22Rv1 (cell line): Measurements from ENCODE around the gene NUP62.

Source experiments
- H3K27ac ChIP-seq: fragments of 450-650 bp; 2 replicates; pipeline ENCODE4 v1.5.1; 2017
- CTCF ChIP-seq: fragments of 450-650 bp; IDR thresholded peaks from 2 replicates; pipeline ENCODE4 v1.5.1; 2017; ENCODE audit warnings: mild to moderate bottlenecking
- ZFX ChIP-seq: fragments of 450-650 bp; IDR thresholded peaks from 2 replicates; pipeline ENCODE4 v1.6.1; 2017; ENCODE audit warnings: antibody characterized with exemption, borderline replicate concordance

Gene NUP62

GRCh38 chr19:49874503-49875157 lies 54.7 kb downstream of the NUP62 start:
- peak overlapping the region; percentile 97 for H3K27ac ChIP-seq
- TF ChIP-seq CTCF, result no peak
- no peak for TF ChIP-seq ZFX

- TF ChIP-seq CTCF (no peak), ZFX (no peak)
- H3K27ac ChIP-seq, result peak overlapping the region; percentile 97; the same call in 1 of the 2 replicates
Measured at GRCh38 chr19:49873834-49874233, 55.5 kb downstream of the NUP62 start.

GRCh38 chr19:49873129-49873521 lies 56.2 kb downstream of the NUP62 start:
- H3K27ac ChIP-seq, result no peak overlapping the region
- TF ChIP-seq CTCF (no peak), ZFX (no peak)

- H3K27ac ChIP-seq, result peak overlapping the region; percentile 93
- TF ChIP-seq CTCF (no peak), ZFX (no peak)
Measured at GRCh38 chr19:49872245-49873128, 56.8 kb downstream of the NUP62 start.

GRCh38 chr19:49871349-49871985 lies 57.8 kb downstream of the NUP62 start:
- TF ChIP-seq CTCF (no peak), ZFX (no peak)
- H3K27ac ChIP-seq, result peak overlapping the region; percentile 93

- H3K27ac ChIP-seq, result peak overlapping the region; percentile 93
- TF ChIP-seq ZFX (no peak), CTCF (no peak)
Measured at GRCh38 chr19:49870309-49870901, 58.9 kb downstream of the NUP62 start.
